Stimulated activated CD4-positive, alpha-beta T cell treated with anti-CD3 and anti-CD28 coated beads, Interleukin-2, amount 100 ng/mL, for 24 hours (primary cell): ENCODE data around the gene ZFAND3.

Experiments
- DNase-seq, 2 donors: peaks; one replicate each; pipeline ENCODE4 v3.0.0-alpha.2; 2020

The ZFAND3 gene

GRCh38 chr6:38142178-38142902 lies 322.8 kb downstream of the ZFAND3 start:
- DNase-seq: no peak

DNA sequence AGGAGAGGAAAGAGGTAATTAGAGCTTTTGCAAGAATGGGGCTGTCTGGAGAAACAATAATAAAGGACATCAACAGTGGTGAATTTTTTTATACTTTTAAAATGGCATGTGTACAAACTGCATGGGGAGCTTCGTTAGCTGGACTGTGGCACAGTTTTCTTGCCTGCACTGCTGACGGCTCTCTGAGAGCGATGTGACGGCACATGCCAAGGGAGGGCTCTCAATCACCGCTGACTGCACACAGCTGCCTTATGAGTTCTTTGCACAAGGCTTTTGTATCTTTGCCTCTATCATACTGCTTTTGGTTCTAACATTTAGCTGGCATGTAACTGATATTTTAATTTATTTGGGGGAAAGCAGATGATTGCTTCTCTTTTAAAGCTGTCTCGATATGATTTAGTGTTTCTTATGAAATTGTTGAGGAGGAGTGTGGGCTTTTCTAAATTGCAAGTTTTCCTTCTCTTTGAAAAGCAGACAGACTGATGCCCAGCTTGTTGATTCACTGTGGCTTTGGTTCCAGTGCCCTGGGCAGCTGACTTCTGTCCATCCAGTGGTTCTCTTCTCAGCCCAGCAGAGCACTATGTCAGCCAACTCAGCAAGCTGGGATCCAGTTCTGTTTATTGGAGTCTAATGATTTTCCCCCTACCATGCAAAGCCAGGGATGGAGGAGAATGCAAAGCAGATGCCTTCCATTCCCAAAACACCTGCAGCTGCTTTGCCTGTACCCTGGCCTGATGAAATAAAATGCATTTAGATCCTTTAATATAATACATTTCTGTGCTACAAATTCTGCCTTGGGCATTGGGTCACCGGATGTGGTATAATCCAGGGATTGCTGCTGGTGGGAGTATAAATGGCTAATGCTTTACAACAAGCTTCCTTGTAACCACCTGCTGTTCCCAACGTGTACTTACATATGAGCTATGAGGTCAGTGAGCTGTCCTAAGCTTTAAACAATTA lies 323.9 kb downstream of the ZFAND3 start:
- DNase-seq: no peak

- no peak for DNase-seq
Measured at GRCh38 chr6:38144365-38144945, 324.9 kb downstream of the ZFAND3 start.

DNA sequence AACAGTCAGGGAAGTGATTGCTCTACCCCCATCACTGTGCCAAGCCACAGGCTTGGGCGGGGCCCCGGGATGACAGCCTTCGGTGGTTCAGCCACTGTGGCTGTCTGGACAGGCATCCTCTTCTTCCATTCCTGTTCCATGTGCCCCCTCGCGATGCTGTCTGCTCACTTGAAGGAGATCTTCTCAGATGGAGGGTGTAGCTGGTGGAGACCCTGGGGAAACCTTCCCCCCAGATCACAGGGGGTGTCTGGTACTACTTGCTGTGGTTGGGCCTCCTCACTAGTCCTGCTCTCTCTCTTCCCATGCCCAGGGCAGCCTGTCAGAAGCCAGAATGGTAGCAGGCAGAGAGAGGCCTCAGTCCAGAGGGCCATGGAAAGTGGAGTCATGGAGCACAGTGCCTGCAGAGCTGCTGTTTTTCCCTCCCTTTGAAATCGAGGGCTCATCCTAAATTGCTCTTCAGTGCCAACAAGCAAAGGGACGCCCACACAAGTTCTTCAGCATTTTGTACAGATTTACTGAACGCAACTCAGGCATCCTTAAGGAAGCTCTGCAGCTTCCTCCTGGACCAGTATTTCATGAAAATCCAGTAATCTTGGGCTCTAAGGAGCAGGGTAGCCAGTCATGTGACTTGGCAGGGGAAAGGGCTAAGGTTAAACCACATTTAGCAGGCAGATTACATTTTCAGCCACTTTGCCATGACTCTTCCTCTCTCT lies 326.6 kb downstream of the ZFAND3 start:
- no peak for DNase-seq

GRCh38 chr6:38146734-38147027 lies 327.2 kb downstream of the ZFAND3 start:
- no peak for DNase-seq

DNA sequence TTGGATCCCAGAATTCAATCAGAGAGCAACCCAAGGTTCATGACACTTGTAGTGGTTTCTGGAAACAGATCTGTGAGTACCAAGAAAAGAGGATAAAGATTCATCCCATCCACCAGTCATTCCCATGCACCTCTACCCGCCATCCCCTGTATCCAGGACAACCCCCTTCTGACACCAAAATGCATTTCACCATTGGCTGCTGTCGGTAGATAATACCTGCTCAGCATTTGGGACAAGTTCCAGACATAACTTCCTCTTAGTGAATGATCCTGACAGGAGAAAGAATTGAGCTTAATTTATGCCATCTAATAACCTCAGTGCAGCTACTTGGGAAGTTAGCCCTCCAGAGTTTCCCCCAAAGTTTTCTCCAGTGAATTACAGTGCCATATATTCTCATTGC lies 329.1 kb downstream of the ZFAND3 start:
- DNase-seq: no peak

- no peak for DNase-seq
Measured at GRCh38 chr6:38149531-38149930, 330.0 kb downstream of the ZFAND3 start.

DNA sequence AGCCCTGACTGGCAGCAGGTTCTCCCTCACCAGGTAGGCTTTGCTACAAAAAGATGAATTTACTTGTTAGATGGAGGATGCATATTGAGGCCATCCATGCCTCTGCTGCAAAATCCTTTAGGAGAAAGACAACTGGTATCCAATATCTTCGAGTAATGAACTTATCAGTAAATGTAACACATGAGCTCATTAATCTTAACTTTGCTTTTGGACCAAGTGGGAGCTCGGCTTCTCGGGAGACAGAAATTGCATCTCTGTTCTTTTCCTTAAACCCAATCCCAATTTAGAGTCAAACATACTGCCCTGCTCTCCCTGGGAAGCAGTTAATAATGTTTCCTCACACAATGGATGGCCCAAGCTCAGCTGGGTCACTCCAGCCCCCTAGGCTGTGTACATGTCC lies 330.5 kb downstream of the ZFAND3 start:
- DNase-seq: no peak

GRCh38 chr6:38150681-38151296 lies 331.3 kb downstream of the ZFAND3 start:
- no peak for DNase-seq

GRCh38 chr6:38151580-38152500 lies 332.3 kb downstream of the ZFAND3 start:
- no peak for DNase-seq

DNA sequence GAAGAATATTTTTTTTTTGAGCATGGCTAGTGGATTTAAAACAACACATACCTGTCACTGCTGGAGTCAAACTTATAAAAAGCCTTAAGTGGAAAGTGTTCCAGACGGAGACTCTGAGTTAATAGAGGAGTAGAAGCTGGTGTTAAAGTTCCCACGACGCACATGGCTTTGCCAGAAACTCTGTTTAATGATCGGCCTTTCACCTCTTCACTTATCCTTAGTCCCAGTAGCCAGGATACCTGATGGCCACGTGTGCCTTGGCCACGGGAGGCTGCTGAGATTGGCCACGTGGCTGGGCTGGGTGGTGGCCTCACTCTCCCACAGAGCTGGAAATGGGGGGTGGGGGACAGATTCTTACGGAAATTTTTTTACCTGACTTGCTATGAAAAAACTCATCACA lies 333.1 kb downstream of the ZFAND3 start:
- DNase-seq: no peak

DNA sequence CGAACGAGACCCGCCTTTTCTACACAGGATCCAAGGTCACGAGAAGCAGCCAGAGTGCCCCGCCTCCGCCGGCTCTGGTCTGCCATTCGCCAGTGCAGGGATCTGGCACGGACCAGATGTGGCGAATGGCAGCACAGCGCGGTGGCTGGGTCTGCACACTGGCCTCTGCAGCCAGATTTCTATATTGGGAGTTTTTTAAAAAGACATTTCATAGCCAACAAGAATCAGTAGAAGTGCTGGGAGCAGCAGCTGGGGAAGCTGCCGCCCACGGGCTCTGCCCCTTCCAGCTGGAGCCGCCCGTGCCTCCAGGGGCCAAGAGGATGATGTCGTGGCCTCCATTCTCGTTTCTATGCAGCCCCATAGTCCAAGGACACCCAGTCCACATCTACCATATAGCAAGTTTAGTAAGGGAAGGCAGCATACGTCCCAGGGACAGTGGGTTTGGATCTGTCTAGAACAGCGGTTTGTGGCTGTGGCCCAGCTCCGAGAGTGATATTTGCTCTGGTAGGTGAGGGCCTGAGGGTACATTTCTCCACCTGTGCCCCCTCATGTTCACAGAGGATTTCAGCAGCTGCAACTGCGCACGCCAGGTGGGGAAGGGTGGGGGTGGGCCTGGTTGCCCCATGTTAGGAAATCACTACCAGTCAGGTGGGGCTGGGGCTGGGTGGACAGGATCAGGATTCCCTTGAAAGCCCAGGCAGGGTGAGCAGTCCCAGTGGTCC lies 333.7 kb downstream of the ZFAND3 start:
- DNase-seq: no peak

DNA sequence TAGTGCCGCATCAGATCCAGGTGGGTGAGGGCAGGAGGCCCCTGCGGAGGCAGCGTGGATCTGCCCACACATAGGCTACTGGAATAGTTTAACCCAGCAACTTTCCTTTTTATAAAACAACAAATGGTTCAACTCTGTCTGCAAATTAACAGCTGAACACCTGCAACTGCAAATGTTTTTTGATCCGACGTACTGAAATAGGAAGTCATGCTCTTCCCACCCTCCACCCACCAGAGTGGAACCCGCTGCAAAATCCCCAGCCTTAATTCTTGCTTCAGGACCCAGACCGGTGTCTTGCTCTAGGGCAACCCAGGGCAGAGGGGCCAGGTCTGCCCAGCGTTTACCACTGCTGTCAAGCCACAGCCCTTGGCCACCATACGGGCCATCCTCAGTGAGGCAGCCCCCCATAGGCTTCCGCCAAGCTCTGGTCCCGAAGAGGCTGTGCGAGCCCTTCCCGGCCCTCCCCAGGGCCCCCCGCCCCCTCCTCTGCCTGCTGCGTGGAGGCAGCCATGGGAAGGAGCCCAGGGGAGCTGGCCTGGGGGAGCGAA lies 334.3 kb downstream of the ZFAND3 start:
- DNase-seq: no peak

- no peak for DNase-seq
Measured at GRCh38 chr6:38154731-38155130, 335.2 kb downstream of the ZFAND3 start.

DNA sequence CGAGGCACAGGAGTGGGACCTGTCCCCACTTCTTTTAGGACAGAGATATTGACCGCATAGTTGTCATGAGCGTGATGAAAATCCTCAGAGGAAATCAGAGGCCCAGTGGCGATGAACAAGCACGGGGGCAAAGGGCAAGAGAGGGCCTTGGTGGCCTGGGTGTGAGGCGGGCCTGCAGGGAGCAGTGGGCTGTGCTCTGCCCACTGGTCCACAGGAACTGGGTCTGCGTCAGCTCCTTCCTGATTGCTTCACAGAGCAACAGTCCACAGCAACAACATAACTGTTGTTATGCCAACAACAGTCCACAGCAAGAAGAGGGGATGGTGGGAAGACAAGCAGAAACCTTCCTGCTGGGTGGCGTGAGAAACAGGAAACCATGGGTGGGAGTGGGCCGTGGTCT lies 335.6 kb downstream of the ZFAND3 start:
- DNase-seq: no peak

DNA sequence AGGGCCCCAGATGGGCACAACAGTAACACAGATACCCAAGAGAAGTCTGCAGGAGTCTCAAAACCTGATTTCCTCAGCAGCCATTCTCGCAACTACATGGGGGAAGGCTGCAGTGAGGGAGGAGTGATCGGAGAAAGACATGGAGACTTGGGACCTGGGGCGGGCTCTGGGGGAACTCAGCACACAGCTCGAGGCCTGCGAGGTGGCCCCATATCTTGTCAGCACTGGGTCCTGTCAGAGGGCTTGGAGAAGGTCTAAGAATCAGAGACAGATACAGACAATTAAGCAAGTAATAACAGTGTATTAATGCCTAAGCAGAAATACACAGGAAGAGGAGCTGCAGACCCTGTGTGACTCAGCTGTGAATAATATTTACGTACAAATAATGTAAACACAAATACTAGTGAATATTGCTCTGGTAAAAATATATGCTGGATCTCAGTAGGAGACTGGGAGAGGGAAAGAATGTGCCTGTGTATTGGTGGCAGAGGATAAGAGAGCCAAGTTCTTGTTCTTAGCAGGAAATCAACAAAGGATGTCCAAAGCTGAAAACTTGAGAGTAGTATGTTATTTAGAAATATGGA lies 336.2 kb downstream of the ZFAND3 start:
- DNase-seq: no peak

DNA sequence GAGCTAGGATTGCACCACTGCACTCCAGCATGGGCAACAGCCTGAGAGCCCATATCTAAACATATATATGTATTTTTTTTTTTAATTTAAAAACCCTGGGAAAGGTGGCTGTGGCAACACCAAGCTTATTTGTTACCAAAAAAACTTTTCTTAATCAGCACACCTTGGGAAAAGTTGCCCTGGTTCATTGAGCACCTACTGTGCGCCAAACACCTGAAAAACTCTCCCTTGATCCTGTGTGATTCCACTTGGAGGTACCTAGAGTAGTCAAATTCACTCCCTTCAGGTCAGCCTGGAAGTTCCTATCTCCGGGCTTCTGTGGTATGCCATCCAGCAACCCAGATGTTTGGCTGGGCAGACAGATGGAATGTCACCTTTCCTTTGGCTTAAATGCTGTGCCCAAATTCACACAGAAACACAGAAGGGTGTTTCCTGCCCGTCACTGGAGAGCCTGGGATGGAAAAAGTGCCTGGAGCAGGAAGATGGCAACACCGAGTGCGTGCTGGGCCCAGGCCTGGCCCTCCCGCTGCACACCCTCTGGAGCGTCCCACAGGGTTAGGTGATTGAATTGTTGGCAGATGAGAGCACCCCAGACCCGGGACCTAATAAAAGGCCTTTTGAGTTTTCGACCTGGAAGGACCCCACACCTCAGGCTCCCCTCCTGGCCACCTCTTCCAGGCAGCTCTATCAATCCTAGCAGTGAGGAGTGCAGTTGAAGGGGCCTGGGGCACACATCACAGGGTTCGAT lies 337.5 kb downstream of the ZFAND3 start:
- DNase-seq: no peak

GRCh38 chr6:38157905-38158304 lies 338.4 kb downstream of the ZFAND3 start:
- DNase-seq: no peak

DNA sequence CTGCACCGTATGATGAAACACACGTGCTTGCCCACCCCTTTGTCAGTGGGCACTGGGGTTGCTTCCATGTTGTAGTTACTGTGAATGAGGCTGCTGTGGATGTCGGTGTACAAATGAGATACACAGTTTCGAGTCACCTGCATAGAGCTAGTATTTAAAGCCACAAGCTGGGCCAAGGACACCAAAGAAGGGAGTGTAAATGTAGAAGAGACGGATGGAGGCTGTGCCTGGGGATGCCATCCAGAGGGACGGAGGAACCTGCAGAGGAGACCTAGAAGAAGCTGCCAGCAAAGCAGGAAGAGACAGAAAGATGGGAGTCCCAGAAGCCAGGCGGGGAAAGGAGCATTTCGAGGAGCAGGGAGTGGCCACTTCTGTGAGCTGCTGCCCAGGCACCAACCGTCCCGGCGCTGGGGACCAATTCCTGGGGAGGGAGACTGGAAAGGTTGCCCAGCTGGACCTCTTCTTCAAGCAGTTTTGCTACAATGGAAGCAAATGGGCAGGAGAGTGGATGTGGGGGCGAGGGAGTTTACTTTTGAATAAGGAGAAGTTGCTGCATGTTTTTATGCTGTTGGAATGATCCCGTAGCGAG lies 339.3 kb downstream of the ZFAND3 start:
- no peak for DNase-seq
